Right ventricle myocardium inferior (tissue), 1 donor: Measurements from ENCODE around the gene ANKRD63. TPM values are rescaled to one million over a fixed set of nuclear protein-coding genes. Genes with fewer than 3 reads are reported as not detected.

Experiments used
- ATAC-seq: fragments of 200-7000 bp; cut with Tn5 transposase; one replicate; pipeline ENCODE4 v1.9.1; 2020; ENCODE audit warnings: mild to moderate bottlenecking, moderate library complexity
- DNase-seq: peaks from one replicate; pipeline ENCODE4 v3.0.0; 2021; ENCODE audit errors: missing footprints
- intact Hi-C: fragments of 100-400 bp; cut with DNase I; formaldehyde crosslinking; loops from one replicate; pipeline ENCODE4 v1.11.0; 2022
- total RNA-seq: library from RNA; stranded (reverse); fragmentation: NEBNext Ultra II Directional; extraction: Animal tissue kit (Norgen Biotek cat#: 25700); gene quantifications from one replicate; pipeline ENCODE4 v1.2.1, GENCODE V29; 2021
- donor health status: DM: no; HTN: yes; CAD: no; lungs with severe emphysema.

The ANKRD63 gene
- total RNA-seq, 1 donor from 2014 or later, result 0.92 TPM

GRCh38 chr15:40239693-40240618, 42.9 kb downstream of the ANKRD63 start:
- ATAC-seq (no peak), DNase-seq (peak; percentile 43)
- intact Hi-C loops, result no loop called here

- intact Hi-C loops, result no loop called here
- ATAC-seq, result no peak
Observed at GRCh38 chr15:40239404-40239692, 43.5 kb downstream of the ANKRD63 start.

GRCh38 chr15:40238532-40239403, 44.1 kb downstream of the ANKRD63 start, which contains the start of gene PAK6:
Gene PAK6 (plus strand): TSS chr15:40239063. CDS start chr15:40264786, 25,723 bp downstream.
- intact Hi-C loops, result no loop called here
- ATAC-seq (peak; percentile 53), DNase-seq (peak; percentile 71)

More at GRCh38 chr15:40239404-40239692, 43.5 kb downstream of the ANKRD63 start:
- DNase-seq, result no peak

- ATAC-seq (no peak), DNase-seq (no peak)
- intact Hi-C loops, result no loop called here
Observed at GRCh38 chr15:40235201-40235885, 47.5 kb downstream of the ANKRD63 start.

- intact Hi-C loops, result no loop called here
- ATAC-seq, result no peak
- DNase-seq, result peak; percentile 50
Observed at GRCh38 chr15:40234783-40235182, 48.1 kb downstream of the ANKRD63 start.

GRCh38 chr15:40233727-40234577, 48.9 kb downstream of the ANKRD63 start:
- no peak for ATAC-seq
- intact Hi-C loops, result no loop called here
- no peak for DNase-seq

GRCh38 chr15:40232625-40233070, 50.2 kb downstream of the ANKRD63 start:
- no peak for ATAC-seq
- DNase-seq, result no peak
- intact Hi-C loops, result no loop called here

Other genes starting within 250 kb of the ANKRD63 start
- gene SRP14, start 243.9 kb downstream of the ANKRD63 start, total RNA-seq, result 232 TPM
- 3.2 TPM for gene BMF, start 174.2 kb downstream of the ANKRD63 start, total RNA-seq
- gene BUB1B, start 122.0 kb downstream of the ANKRD63 start, total RNA-seq, result 2.4 TPM
- gene PAK6, start 44.0 kb downstream of the ANKRD63 start, total RNA-seq, result 10.1 TPM
- 8.2 TPM for gene PLCB2, start 24.9 kb upstream of the ANKRD63 start, total RNA-seq
- gene INAFM2, start 40.6 kb upstream of the ANKRD63 start, total RNA-seq, result 55.6 TPM
- gene CCDC9B, start 57.9 kb upstream of the ANKRD63 start, total RNA-seq, result 162 TPM
- not detected for gene PHGR1, start 68.0 kb upstream of the ANKRD63 start, total RNA-seq
- 3.9 TPM for gene DISP2, start 75.2 kb upstream of the ANKRD63 start, total RNA-seq
- 8.5 TPM for gene KNSTRN, start 99.7 kb upstream of the ANKRD63 start, total RNA-seq
- 88.6 TPM for gene IVD, start 122.7 kb upstream of the ANKRD63 start, total RNA-seq
- 17.7 TPM for gene BAHD1, start 157.9 kb upstream of the ANKRD63 start, total RNA-seq
- 7.6 TPM for gene CHST14, start 187.9 kb upstream of the ANKRD63 start, total RNA-seq